CD14-positive monocyte (primary cell): ENCODE measurements around the gene TEX44. TPM values are rescaled to one million over a fixed set of nuclear protein-coding genes. Genes with fewer than 3 reads are reported as not detected.

ENCODE experiments used
- DNase-seq, 3 donors: peaks; one replicate each; pipeline ENCODE4 v3.0.0-alpha.2; 2011 to 2022
- H2AFZ ChIP-seq: 2 replicates; pipeline ENCODE4 v1.6.0; 2012; ENCODE audit warnings: mild to moderate bottlenecking, low read depth, low read length, inconsistent platforms; ENCODE audit not compliant: insufficient read depth, poor library complexity, severe bottlenecking
- H3K27ac ChIP-seq, 2 donors: 1 replicate in 1 of 2; 2 replicates in 1 of 2; pipeline ENCODE4 v1.5.1; 2012 to 2013; ENCODE audit warnings: low read length in 2 of 2, control low read depth in 1 of 2, inconsistent platforms in 1 of 2, low read depth in 1 of 2, mild to moderate bottlenecking in 1 of 2
- H3K27me3 ChIP-seq, 2 donors: one replicate each; pipeline versions ENCODE4 v1.6.0 to v1.6.1; 2011 to 2013; ENCODE audit warnings: low read length in 2 of 2; ENCODE audit not compliant: control insufficient read depth in 2 of 2, insufficient read depth in 2 of 2
- H3K36me3 ChIP-seq, 2 donors: replicated peaks in 1 of 2; 1 replicate in 1 of 2; 2 replicates in 1 of 2; pipeline versions ENCODE4 v1.5.1 to v1.6.1; 2012 to 2013; ENCODE audit warnings: low read length in 2 of 2, control low read depth in 1 of 2, inconsistent platforms in 1 of 2, mild to moderate bottlenecking in 1 of 2; ENCODE audit not compliant: insufficient read depth in 2 of 2, control insufficient read depth in 1 of 2
- H3K4me1 ChIP-seq, 2 donors: 1 replicate in 1 of 2; 2 replicates in 1 of 2; pipeline versions ENCODE4 v1.5.1 to v1.6.1; 2012 to 2013; ENCODE audit warnings: low read length in 2 of 2, control low read depth in 1 of 2, inconsistent platforms in 1 of 2, mild to moderate bottlenecking in 1 of 2, moderate library complexity in 1 of 2; ENCODE audit not compliant: insufficient read depth in 2 of 2, control insufficient read depth in 1 of 2
- H3K4me2 ChIP-seq: replicated peaks from 2 replicates; pipeline ENCODE3; 2012; ENCODE audit warnings: low read length, moderate library complexity, mild to moderate bottlenecking; ENCODE audit not compliant: poor library complexity, severe bottlenecking; ENCODE audit errors: extremely low read depth
- H3K4me3 ChIP-seq, 3 experiments: fragments of 200-600 bp in 1 of 3; sonication (generic) in 1 of 3; replicated peaks in 1 of 3; 1 replicate in 2 of 3; 2 replicates in 1 of 3; pipeline ENCODE4 v1.5.1; 2011 to 2013; ENCODE audit warnings: low read length in 3 of 3, mild to moderate bottlenecking in 3 of 3, control low read depth in 2 of 3, low read depth in 2 of 3, inconsistent platforms in 1 of 3, moderate library complexity in 1 of 3
- H3K79me2 ChIP-seq: 2 replicates; pipeline ENCODE4 v1.6.0; 2012; ENCODE audit warnings: mild to moderate bottlenecking, control low read depth, inconsistent platforms, low read length, moderate library complexity; ENCODE audit not compliant: insufficient read depth
- H3K9ac ChIP-seq: 2 replicates; pipeline ENCODE4 v1.6.0; 2017; ENCODE audit warnings: low read length, mild to moderate bottlenecking; ENCODE audit not compliant: insufficient read depth, poor library complexity, severe bottlenecking
- H3K9me3 ChIP-seq, 2 donors: replicated peaks in 1 of 2; 1 replicate in 1 of 2; 2 replicates in 1 of 2; pipeline versions ENCODE4 v1.5.1 to v1.6.1; 2012 to 2013; ENCODE audit warnings: low read length in 2 of 2, control low read depth in 1 of 2; ENCODE audit not compliant: control insufficient read depth in 1 of 2, insufficient read depth in 1 of 2
- H4K20me1 ChIP-seq: 2 replicates; pipeline ENCODE4 v1.6.0; 2012; ENCODE audit warnings: mild to moderate bottlenecking, low read length, control low read depth, moderate library complexity; ENCODE audit not compliant: insufficient read depth
- H3K27ac Mint-ChIP-seq, 7 donors: one replicate each; pipeline ENCODE4 v1.8.0; 2020; ENCODE audit warnings: mild to moderate bottlenecking in 7 of 7, mixed read lengths in 7 of 7, moderate library complexity in 6 of 7, inconsistent platforms in 2 of 7
- H3K27me3 Mint-ChIP-seq, 3 donors: one replicate each; pipeline ENCODE4 v1.8.0; 2021 to 2022; ENCODE audit warnings: low read depth in 3 of 3, mild to moderate bottlenecking in 3 of 3, mixed read lengths in 3 of 3, moderate library complexity in 3 of 3, inconsistent platforms in 1 of 3
- H3K36me3 Mint-ChIP-seq, 2 donors: one replicate each; pipeline ENCODE4 v1.8.0; 2020; ENCODE audit warnings: mixed read lengths in 2 of 2, inconsistent platforms in 1 of 2, mild to moderate bottlenecking in 1 of 2
- H3K4me1 Mint-ChIP-seq: one replicate; pipeline ENCODE4 v1.8.0; 2020; ENCODE audit warnings: mild to moderate bottlenecking, mixed read lengths
- H3K4me3 Mint-ChIP-seq, 2 donors: one replicate each; pipeline ENCODE4 v1.8.0; 2020; ENCODE audit warnings: mild to moderate bottlenecking in 2 of 2, mixed read lengths in 2 of 2, moderate library complexity in 1 of 2
- H3K9me3 Mint-ChIP-seq, 7 donors: one replicate each; pipeline ENCODE4 v1.8.0; 2020 to 2022; ENCODE audit warnings: mixed read lengths in 7 of 7, mild to moderate bottlenecking in 6 of 7, moderate library complexity in 6 of 7, inconsistent platforms in 2 of 7
- WGBS: methylation state at CpG from one replicate; pipeline ENCODE4 v1.1.5; 2013; ENCODE audit warnings: missing lambda C conversion rate; ENCODE audit not compliant: insufficient coverage; 5-methylcytosine and 5-hydroxymethylcytosine counted together
- intact Hi-C, 2 donors: fragments of 100-400 bp; cut with micrococcal nuclease; formaldehyde crosslinking; loops; one replicate each; pipeline versions ENCODE4 v1.15.0 to v1.15.1; 2023
- polyA plus RNA-seq, 3 donors: library from polyadenylated mRNA; depleted of rRNA in 1 of 3; unstranded in 2 of 3; stranded (reverse) in 1 of 3; fragments of 300-500 nt in 2 of 3; fragments of >200 nt in 1 of 3; fragmentation: Illumina TruSeq in 2 of 3; gene quantifications; 1 replicate in 2 of 3; 2 replicates in 1 of 3; pipeline ENCODE4 v1.2.3, GENCODE V29; 2012 to 2021
- TF ChIP-seq, protein P1 (sequence below): fragments of 200-600 bp; IDR thresholded peaks from one replicate; pipeline ENCODE4 v1.8.0; 2022; ENCODE audit warnings: antibody characterized with exemption, mild to moderate bottlenecking

The TEX44 gene
- polyA plus RNA-seq, 3 donors, result not detected

DNA sequence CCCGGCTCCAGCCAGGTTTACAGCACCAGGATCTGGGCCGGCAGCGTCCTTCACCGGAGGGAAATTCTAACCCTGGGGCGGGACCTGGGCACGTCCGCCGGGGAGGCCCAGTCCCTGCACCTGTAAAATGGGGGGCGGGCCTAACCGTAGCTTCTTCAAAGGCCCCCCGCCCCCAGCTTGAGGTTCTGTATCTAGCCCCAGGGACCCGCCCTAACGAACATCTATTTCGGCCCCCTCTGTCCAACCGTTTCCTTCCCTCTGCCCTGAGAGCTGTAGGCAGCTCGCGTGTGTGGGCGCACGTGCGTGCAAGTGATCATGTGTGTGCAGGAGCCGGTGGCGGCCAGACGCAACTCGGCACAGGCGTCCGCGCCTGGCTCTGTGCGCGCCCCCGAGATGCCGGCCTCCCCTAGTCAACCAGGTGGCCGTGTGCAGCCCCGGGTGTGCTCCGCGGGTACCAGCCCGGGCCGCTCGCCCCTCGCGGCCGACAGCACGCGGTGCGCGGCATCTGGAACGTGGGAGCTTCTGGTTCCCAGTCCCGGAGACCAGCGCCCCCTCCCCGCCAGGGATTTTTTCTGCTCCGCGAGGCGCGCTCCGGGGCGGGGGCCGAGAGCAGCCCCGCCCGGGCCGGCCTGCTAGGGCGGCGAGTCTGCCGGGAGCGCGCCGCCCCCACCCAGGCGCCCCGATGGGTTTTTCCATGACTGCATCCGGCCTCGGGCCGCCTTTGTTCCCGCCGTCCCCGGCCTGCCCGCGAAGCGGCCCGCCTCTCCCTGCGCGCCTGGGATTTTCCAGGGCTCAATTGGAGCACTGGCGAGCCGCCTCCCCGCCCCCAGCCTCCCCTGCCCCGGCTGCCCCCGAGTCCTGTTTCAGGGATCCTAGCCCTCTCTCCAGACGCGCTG lies 21.2 kb downstream of the TEX44 start:
- peak overlapping the region in 6 of 7 donors; percentile 50 to 93 (median 86) for H3K27ac Mint-ChIP-seq
- H3K79me2 ChIP-seq, result no peaks in the 10 kb centered on the region
- H3K4me1 Mint-ChIP-seq, result peaks cover 55% of the 10 kb centered on the region
- H4K20me1 ChIP-seq, result no peaks in the 10 kb centered on the region
- peak overlapping the region; percentile 91 for H3K4me2 ChIP-seq
- H3K9me3 ChIP-seq, result no peaks in the 10 kb centered on the region
- under 1% methylated on average over 86 of the region's 86 CpGs for WGBS
- peaks cover 42 to 49% of the 10 kb centered on the region in 2 donors for H3K4me1 ChIP-seq
- H3K27me3 ChIP-seq, result peaks cover 2 to 26% of the 10 kb centered on the region in 2 donors
- peaks cover 0 to 10% (median 0%) of the 10 kb centered on the region in 7 donors for H3K9me3 Mint-ChIP-seq
- H3K36me3 Mint-ChIP-seq, result no peaks in the 10 kb centered on the region
- H3K27ac ChIP-seq, result no peak overlapping the region
- DNase-seq, result peak; percentile 73 to 86 (median 80)
- H3K27me3 Mint-ChIP-seq, result peaks cover 22 to 37% (median 35%) of the 10 kb centered on the region in 3 donors
- peak overlapping the region; percentile 79 to 92 for H3K4me3 Mint-ChIP-seq
- peak overlapping the region; percentile 61 for H3K9ac ChIP-seq
- peak overlapping the region; percentile 21 to 76 (median 30) for H3K4me3 ChIP-seq
- intact Hi-C loops, result loop anchor here (2.0 to 10.0 kb wide), 8 partner anchors 43 to 171 kb away; partner anchors contain the start of genes PDE6D (in 2 of the 2) and COPS7B (in 1 of the 2)
- TF ChIP-seq, protein P1, sequence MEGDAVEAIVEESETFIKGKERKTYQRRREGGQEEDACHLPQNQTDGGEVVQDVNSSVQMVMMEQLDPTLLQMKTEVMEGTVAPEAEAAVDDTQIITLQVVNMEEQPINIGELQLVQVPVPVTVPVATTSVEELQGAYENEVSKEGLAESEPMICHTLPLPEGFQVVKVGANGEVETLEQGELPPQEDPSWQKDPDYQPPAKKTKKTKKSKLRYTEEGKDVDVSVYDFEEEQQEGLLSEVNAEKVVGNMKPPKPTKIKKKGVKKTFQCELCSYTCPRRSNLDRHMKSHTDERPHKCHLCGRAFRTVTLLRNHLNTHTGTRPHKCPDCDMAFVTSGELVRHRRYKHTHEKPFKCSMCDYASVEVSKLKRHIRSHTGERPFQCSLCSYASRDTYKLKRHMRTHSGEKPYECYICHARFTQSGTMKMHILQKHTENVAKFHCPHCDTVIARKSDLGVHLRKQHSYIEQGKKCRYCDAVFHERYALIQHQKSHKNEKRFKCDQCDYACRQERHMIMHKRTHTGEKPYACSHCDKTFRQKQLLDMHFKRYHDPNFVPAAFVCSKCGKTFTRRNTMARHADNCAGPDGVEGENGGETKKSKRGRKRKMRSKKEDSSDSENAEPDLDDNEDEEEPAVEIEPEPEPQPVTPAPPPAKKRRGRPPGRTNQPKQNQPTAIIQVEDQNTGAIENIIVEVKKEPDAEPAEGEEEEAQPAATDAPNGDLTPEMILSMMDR, result no peak
- H2AFZ ChIP-seq, result peak overlapping the region; percentile 87
- H3K36me3 ChIP-seq, result no peaks in the 10 kb centered on the region

DNA sequence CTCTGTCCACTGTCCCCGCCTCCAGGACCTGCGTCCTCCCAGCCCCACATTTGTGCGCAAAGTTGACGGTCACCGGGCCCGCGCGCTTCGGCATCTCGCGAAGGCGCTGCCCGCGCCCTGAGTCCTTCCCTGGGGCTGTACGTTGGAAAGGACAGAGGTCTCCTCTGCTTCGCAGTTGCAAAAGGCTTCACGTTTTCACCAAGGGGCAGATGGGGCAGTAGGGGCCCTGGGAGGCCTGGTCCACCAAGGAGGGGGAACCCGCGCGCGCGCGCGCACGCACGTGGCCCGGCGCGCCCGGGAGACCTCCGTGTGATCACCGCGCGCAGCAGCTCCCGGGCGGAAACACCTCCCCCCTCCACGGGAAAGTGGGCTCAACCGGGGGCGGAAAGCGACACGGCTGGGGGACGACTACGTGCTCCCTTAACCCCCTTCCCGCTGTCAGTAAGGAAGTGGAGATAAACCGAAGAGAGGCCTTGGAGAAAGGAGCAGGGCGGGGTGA lies 21.9 kb downstream of the TEX44 start:
- TF ChIP-seq, protein P1, result no peak
- Histone ChIP-seq H3K4me3 (peak overlapping the region; percentile 21 to 76 (median 30)), H2AFZ (peak overlapping the region; percentile 87), H3K4me1 (peaks cover 42 to 49% of the 10 kb centered on the region in 2 donors), H3K79me2 (no peaks in the 10 kb centered on the region), H3K36me3 (no peaks in the 10 kb centered on the region), H3K27ac (no peak overlapping the region), H3K4me2 (peak overlapping the region; percentile 91), H4K20me1 (no peaks in the 10 kb centered on the region), H3K27me3 (peaks cover 2 to 26% of the 10 kb centered on the region in 2 donors), H3K9me3 (no peaks in the 10 kb centered on the region), H3K9ac (peak overlapping the region; percentile 61)
- WGBS, result 1% methylated on average over 29 of the region's 46 CpGs
- peak in 1 of 3 donors; percentile 31 for DNase-seq
- Mint-ChIP-seq H3K4me1 (peaks cover 55% of the 10 kb centered on the region), H3K36me3 (no peaks in the 10 kb centered on the region), H3K4me3 (peak overlapping the region; percentile 78 to 88), H3K27ac (peak overlapping the region in 3 of 7 donors; percentile 75 to 81 (median 79)), H3K27me3 (peaks cover 22 to 37% (median 31%) of the 10 kb centered on the region in 3 donors), H3K9me3 (peaks cover 0 to 10% (median 0%) of the 10 kb centered on the region in 7 donors)
- intact Hi-C loops, result loop anchor here (5.0 to 10.0 kb wide), 5 partner anchors 43 to 170 kb away; partner anchors contain the start of genes PDE6D (in 2 of the 2) and COPS7B (in 1 of the 2)
